ENCODE data around the gene RAB3IP.

DNA sequence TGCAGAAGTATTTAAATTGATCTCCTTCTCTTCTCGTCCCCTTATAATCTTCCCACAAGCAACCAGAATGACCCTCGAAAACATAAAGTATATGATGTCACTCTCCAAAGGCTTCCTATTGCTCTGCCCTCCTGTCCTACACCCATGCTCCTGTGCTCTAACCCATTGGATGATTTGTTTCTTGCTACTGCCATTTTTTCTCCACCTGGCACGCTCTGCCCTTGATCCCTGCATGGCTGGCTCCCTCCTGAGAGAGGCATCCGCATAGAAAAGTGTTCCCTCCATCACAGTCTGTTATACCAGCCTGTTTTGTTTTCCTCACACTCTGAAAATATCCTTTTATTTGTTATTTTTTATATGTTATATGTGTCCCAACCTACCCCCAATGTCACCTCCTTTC is 106.2 kb downstream of the RAB3IP start:
- TF ChIP-seq, protein P1, sequence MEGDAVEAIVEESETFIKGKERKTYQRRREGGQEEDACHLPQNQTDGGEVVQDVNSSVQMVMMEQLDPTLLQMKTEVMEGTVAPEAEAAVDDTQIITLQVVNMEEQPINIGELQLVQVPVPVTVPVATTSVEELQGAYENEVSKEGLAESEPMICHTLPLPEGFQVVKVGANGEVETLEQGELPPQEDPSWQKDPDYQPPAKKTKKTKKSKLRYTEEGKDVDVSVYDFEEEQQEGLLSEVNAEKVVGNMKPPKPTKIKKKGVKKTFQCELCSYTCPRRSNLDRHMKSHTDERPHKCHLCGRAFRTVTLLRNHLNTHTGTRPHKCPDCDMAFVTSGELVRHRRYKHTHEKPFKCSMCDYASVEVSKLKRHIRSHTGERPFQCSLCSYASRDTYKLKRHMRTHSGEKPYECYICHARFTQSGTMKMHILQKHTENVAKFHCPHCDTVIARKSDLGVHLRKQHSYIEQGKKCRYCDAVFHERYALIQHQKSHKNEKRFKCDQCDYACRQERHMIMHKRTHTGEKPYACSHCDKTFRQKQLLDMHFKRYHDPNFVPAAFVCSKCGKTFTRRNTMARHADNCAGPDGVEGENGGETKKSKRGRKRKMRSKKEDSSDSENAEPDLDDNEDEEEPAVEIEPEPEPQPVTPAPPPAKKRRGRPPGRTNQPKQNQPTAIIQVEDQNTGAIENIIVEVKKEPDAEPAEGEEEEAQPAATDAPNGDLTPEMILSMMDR (IDR thresholded peaks at IDR 0.05) = no peak
- TF ChIP-seq EP300 (IDR thresholded peaks at IDR 0.05) (no peak), POLR2A (IDR thresholded peaks at IDR 0.05) (no peak), POLR2AphosphoS5 (IDR thresholded peaks at IDR 0.05) (no peak)
